HepG2 (cell line): ENCODE data around the gene SLA2. TPM values are rescaled to one million over a fixed set of nuclear protein-coding genes. Genes with fewer than 3 reads are reported as not detected.

Experiments used
- CBX2 ChIP-seq, 2 experiments: fragments of 200-600 bp in 1 of 2; sonication (generic); formaldehyde crosslinking in 1 of 2; IDR thresholded peaks; 2 replicates each; pipeline versions ENCODE4 v1.7.0 to v1.8.1; 2018 to 2022; ENCODE audit warnings: low read depth in 2 of 2, low read length in 1 of 2, mild to moderate bottlenecking in 1 of 2, missing genetic modification reagents in 1 of 2
- DR1 ChIP-seq: sonication (generic); formaldehyde crosslinking; IDR thresholded peaks from 2 replicates; pipeline ENCODE4 v1.8.0; 2021; ENCODE audit warnings: mild to moderate bottlenecking, missing genetic modification reagents, inconsistent platforms
- FUBP1 ChIP-seq: sonication (generic); formaldehyde crosslinking; IDR thresholded peaks from 2 replicates; pipeline ENCODE4 v1.5.1; 2020; ENCODE audit warnings: missing genetic modification reagents, mild to moderate bottlenecking, borderline replicate concordance
- GPN1 ChIP-seq: sonication (generic); formaldehyde crosslinking; IDR thresholded peaks from 2 replicates; pipeline ENCODE4 v1.5.1; 2020; ENCODE audit warnings: missing genetic modification reagents, borderline replicate concordance
- HDAC1 ChIP-seq: sonication (generic); formaldehyde crosslinking; IDR thresholded peaks from 2 replicates; pipeline ENCODE4 v1.5.1; 2020; ENCODE audit warnings: mild to moderate bottlenecking, missing genetic modification reagents
- HINFP ChIP-seq: sonication (generic); formaldehyde crosslinking; IDR thresholded peaks from 2 replicates; pipeline ENCODE4 v1.4.0; 2020; ENCODE audit warnings: low read depth, mild to moderate bottlenecking, missing genetic modification reagents
- IKZF5 ChIP-seq: IDR thresholded peaks from 2 replicates; pipeline ENCODE4 v1.6.1; 2018; ENCODE audit warnings: missing genetic modification reagents, mild to moderate bottlenecking, missing compliant biosample characterization
- KAT7 ChIP-seq: IDR thresholded peaks from 2 replicates; pipeline ENCODE4 v1.6.1; 2018; ENCODE audit warnings: borderline replicate concordance, missing compliant biosample characterization
- MATR3 ChIP-seq: sonication (generic); formaldehyde crosslinking; IDR thresholded peaks from 2 replicates; pipeline ENCODE4 v1.4.0; 2020; ENCODE audit warnings: missing genetic modification reagents
- PCBP1 ChIP-seq: fragments of 200-400 bp; formaldehyde crosslinking; IDR thresholded peaks from 2 replicates; pipeline ENCODE4 v1.6.1; 2017; ENCODE audit warnings: mild to moderate bottlenecking, low read depth, low read length, borderline replicate concordance
- PHF5A ChIP-seq: IDR thresholded peaks from one replicate; pipeline ENCODE4 v1.6.1; 2018; ENCODE audit warnings: low read depth, missing genetic modification reagents; ENCODE audit not compliant: unreplicated experiment
- PRDM15 ChIP-seq: sonication (generic); formaldehyde crosslinking; IDR thresholded peaks from 2 replicates; pipeline ENCODE4 v1.4.0; 2020; ENCODE audit warnings: missing genetic modification reagents
- SAFB2 ChIP-seq: sonication (generic); formaldehyde crosslinking; IDR thresholded peaks from 2 replicates; pipeline ENCODE4 v1.5.1; 2020; ENCODE audit warnings: missing genetic modification reagents, low read depth, mild to moderate bottlenecking, borderline replicate concordance
- SETDB1 ChIP-seq: sonication (generic); formaldehyde crosslinking; IDR thresholded peaks from 2 replicates; pipeline ENCODE4 v1.5.1; 2020; ENCODE audit warnings: missing genetic modification reagents, mild to moderate bottlenecking, borderline replicate concordance
- TBX3 ChIP-seq: fragments of 450-650 bp; IDR thresholded peaks from 2 replicates; pipeline ENCODE4 v1.6.1; 2017; ENCODE audit warnings: antibody characterized with exemption, mild to moderate bottlenecking, inconsistent platforms, borderline replicate concordance
- ZFP36L2 ChIP-seq: sonication (generic); formaldehyde crosslinking; IDR thresholded peaks from 2 replicates; pipeline ENCODE4 v1.4.0; 2020; ENCODE audit warnings: missing genetic modification reagents
- ZNF563 ChIP-seq: sonication (generic); formaldehyde crosslinking; IDR thresholded peaks from 2 replicates; pipeline ENCODE4 v1.8.0; 2022; ENCODE audit warnings: mild to moderate bottlenecking, moderate library complexity, missing genetic modification reagents
- ZNF567 ChIP-seq: sonication (generic); formaldehyde crosslinking; IDR thresholded peaks from 2 replicates; pipeline ENCODE4 v1.8.1; 2023; ENCODE audit warnings: mild to moderate bottlenecking, missing genetic modification reagents, borderline replicate concordance
- ZNF773 ChIP-seq: sonication (generic); formaldehyde crosslinking; IDR thresholded peaks from 2 replicates; pipeline ENCODE4 v1.4.0; 2020; ENCODE audit warnings: missing genetic modification reagents, borderline replicate concordance
- polyA plus RNA-seq, 8 experiments: library from polyadenylated mRNA; depleted of rRNA in 3 of 8; stranded (reverse) in 7 of 8; unstranded in 1 of 8; fragments of >200 nt; fragmentation: Illumina TruSeq in 4 of 8; extraction: Trizol in 4 of 8; gene quantifications; 2 replicates each; pipeline versions ENCODE4 v1.2.1 to v1.2.3, GENCODE V29; 2011 to 2016; ENCODE audit warnings: low read depth in 4 of 8, missing spikeins in 1 of 8, mixed read lengths in 1 of 8; ENCODE audit not compliant: insufficient read depth in 1 of 8
- total RNA-seq, 5 experiments: library from RNA; depleted of rRNA; stranded (reverse); fragments of >200 nt; fragmentation: Illumina TruSeq; extraction: Trizol; gene quantifications; 2 replicates each; pipeline ENCODE4 v1.2.3, GENCODE V29; 2016; ENCODE audit warnings: low read depth in 1 of 5

SLA2 gene
- total and polyA plus RNA-seq, 2 of the 13 experiments (the other 11 are each of a cell fraction or from before 2014, with no cell fraction given): 1.6 to 3.6 TPM

GRCh38 chr20:36605399-36606157 is 40.4 kb downstream of the SLA2 start, which contains the start of gene RAB5IF (continued):
- no peak; the same call in 1 of the 2 replicates for TF ChIP-seq PRDM15 (CRISPR knock-in tag)
- TF ChIP-seq PHF5A (CRISPR knock-in tag): peak; percentile 100
- TF ChIP-seq ZFP36L2: no peak; the same call in 1 of the 2 replicates
- peak; percentile 73; the same call in 1 of the 2 replicates for TF ChIP-seq ZNF773 (CRISPR knock-in tag)
- TF ChIP-seq KAT7 (CRISPR knock-in tag): peak; percentile 97
- TF ChIP-seq ZNF563: peak; percentile 94
- peak; percentile 96 for TF ChIP-seq DR1 (CRISPR knock-in tag)
- TF ChIP-seq GPN1 (CRISPR knock-in tag): no peak
- 0 out of 2 replicates have a peak, but pooled peaks have one; percentile 51 for TF ChIP-seq PCBP1
- TF ChIP-seq SAFB2 (CRISPR knock-in tag): peak; percentile 93; the same call in 1 of the 2 replicates
- no peak for TF ChIP-seq CBX2 (IDR thresholded peaks at IDR 0.05; ENCODE audit: low read depth, low read length)
- TF ChIP-seq CBX2 (CRISPR knock-in tag; IDR thresholded peaks at IDR 0.05; ENCODE audit: low read depth): peak; percentile 64; the same call in 1 of the 2 replicates
- TF ChIP-seq HINFP: peak; percentile 89
- 0 out of 2 replicates have a peak, but pooled peaks have one; percentile 72 for TF ChIP-seq MATR3 (CRISPR knock-in tag)
- peak; percentile 98 for TF ChIP-seq IKZF5
- TF ChIP-seq ZNF567 (CRISPR knock-in tag): peak; percentile 100
- no peak for TF ChIP-seq SETDB1 (CRISPR knock-in tag)
- TF ChIP-seq HDAC1 (CRISPR knock-in tag): peak; percentile 100
- TF ChIP-seq TBX3: peak; percentile 95; the same call in 1 of the 2 replicates
- peak; percentile 93; the same call in 1 of the 2 replicates for TF ChIP-seq FUBP1
